ENCODE results near the gene C20orf204. TPM values are rescaled to one million over a fixed set of nuclear protein-coding genes. Genes with fewer than 3 reads are reported as not detected.

The C20orf204 gene
- total and polyA plus RNA-seq, 9 of the 15 experiments (the other 6 are each of a cell fraction or from before 2014, with no cell fraction given), result 0.11 to 1.1 (median 0.36) TPM; not detected in 2

DNA sequence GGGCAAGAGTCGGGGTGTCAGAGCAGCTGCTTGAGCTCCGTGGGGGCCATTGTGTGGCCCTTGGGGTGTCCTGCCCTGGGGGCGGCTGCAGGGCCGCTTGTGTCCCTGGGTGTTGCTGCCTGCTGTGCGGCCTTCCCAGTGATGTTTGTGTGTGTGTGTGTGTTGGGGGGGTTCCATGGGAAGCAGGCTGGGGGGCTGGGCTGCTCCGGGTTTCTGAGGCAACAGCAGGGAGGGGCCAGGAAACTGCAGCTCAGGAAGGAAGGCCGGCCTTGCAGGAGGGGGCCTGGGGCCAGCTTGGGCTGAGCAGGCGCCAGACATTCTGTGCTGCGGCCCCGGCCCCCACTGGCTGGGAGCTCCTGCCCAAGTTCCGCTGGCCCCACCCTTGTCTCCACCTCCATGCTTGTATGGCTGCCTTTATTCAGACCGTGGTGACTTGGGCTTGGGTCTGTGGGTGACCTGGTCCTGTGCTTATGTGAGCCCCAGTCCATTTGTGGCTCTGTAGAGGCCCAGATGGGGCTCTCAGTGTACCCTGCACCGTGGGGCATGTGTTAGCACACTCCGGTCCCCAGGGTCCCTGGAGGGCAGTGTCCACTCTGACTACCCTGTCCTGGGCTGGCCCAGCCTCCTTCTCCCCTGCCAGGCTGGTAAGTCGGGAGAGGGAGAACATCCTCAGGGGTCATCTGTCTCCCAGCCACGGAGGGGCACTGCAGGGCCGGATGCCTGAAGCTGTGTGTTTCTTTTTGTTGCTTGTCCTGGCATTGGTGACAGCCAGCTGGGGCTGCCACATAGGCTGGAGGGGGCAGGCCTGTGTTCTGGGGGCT is 18.1 kb downstream of the C20orf204 start:
- ChIA-PET CTCF (ENCODE audit: low intra/inter-chr PET ratio) (interaction anchor here (1.1 kb wide), 1 partner anchor 16 kb away, joined by 3 read pairs; no protein-coding TSS in a partner anchor), POLR2A (interaction anchor here (0.7 to 1.7 kb wide), 8 partner anchors 9 to 220 kb away, joined by 3 to 10 read pairs (median 4); partner anchors contain the start of genes RGS19 and TCEA2)
- in situ Hi-C loops (cut with MboI), result no loop called here
- ATAC-seq (peak; percentile 59), FAIRE-seq (peak; percentile 69), DNase-seq (ENCODE audit: extremely low read depth in 1 of 4, low spot score in 3 of 4) (peak; percentile 60 to 68 (median 62))
- 22% methylated on average over 14 of the region's 17 CpGs for WGBS (ENCODE audit: insufficient coverage, low coverage, missing lambda C conversion rate)
- H3K27me3 ChIP-seq (ENCODE audit: control insufficient read depth in 2 of 2, insufficient read depth in 2 of 2, low read length in 2 of 2), result no peaks in the 10 kb centered on the region
- peak overlapping the region; percentile 40 for H3K4me2 ChIP-seq (ENCODE audit: insufficient read depth, low read length)
- peak overlapping the region; percentile 61 for H3K27ac ChIP-seq (ENCODE audit: extremely low read depth, low read depth, low read length)
- H2AFZ ChIP-seq (ENCODE audit: low read depth, low read length), result peak overlapping the region; percentile 84
- H4K20me1 ChIP-seq (replicated peaks; ENCODE audit: control insufficient read depth, insufficient read depth, low read length), result no peaks in the 10 kb centered on the region
- no peaks in the 10 kb centered on the region for H3K79me2 ChIP-seq (ENCODE audit: control insufficient read depth, insufficient read depth, low read length)
- peaks cover 29 to 87% of the 10 kb centered on the region in 2 experiments for H3K4me1 ChIP-seq (replicated peaks in 1 of 2; ENCODE audit: control insufficient read depth in 2 of 2, insufficient read depth in 2 of 2, low read length in 2 of 2)
- no peaks in the 10 kb centered on the region for H3K9me3 ChIP-seq (replicated peaks; ENCODE audit: control insufficient read depth, insufficient read depth, low read depth, low read length)
- no TSS peak for BruUV-seq (replicated peaks)
- no peaks in the 10 kb centered on the region for H3K36me3 ChIP-seq (ENCODE audit: control insufficient read depth, insufficient read depth, low read length)
- intact Hi-C loops (cut with micrococcal nuclease), result loop anchor here (2.0 to 5.0 kb wide), 2 partner anchors 15 to 77 kb away; partner anchors contain the start of gene SAMD10
- no peak overlapping the region for H3K4me3 ChIP-seq
- H3K9ac ChIP-seq (ENCODE audit: insufficient read depth in 1 of 2, low read depth in 2 of 2, low read length in 2 of 2), result peak overlapping the region; percentile 42 to 90; a peak in 3 of 4 replicates
- H3K9me1 ChIP-seq (ENCODE audit: control insufficient read depth, insufficient read depth, low read length), result no peaks in the 10 kb centered on the region
- TF ChIP-seq CHAMP1 (IDR thresholded peaks at IDR 0.05) (no peak), E2F3 (CRISPR knock-in tag; IDR thresholded peaks at IDR 0.05) (no peak), TOE1 (IDR thresholded peaks at IDR 0.05; ENCODE audit: borderline replicate concordance) (no peak), TOE1 (CRISPR knock-in tag; IDR thresholded peaks at IDR 0.05; ENCODE audit: borderline replicate concordance, low read depth) (no peak), TSC22D4 (tag; IDR thresholded peaks at IDR 0.05) (no peak), CHD2 (IDR thresholded peaks at IDR 0.05; ENCODE audit: low read depth, low read length) (no peak), CREM (IDR thresholded peaks at IDR 0.05; ENCODE audit: low read depth) (0 out of 2 replicates have a peak, but pooled peaks have one; percentile 2), NRF1 (conservative IDR thresholded peaks at IDR 0.05 in 1 of 2, IDR thresholded peaks at IDR 0.05 in 1 of 2) (peak; percentile 74 to 79), YY1 (IDR thresholded peaks at IDR 0.05; ENCODE audit: borderline replicate concordance in 1 of 3, control insufficient read depth in 1 of 3, extremely low read depth in 1 of 3, insufficient read depth in 3 of 3, insufficient read length in 1 of 3, insufficient replicate concordance in 2 of 3, low read depth in 1 of 3, low read length in 2 of 3) (peak in 1 of 3 experiments; percentile 11), ZNF24 (IDR thresholded peaks at IDR 0.05) (no peak), PHF8 (IDR thresholded peaks at IDR 0.05; ENCODE audit: borderline replicate concordance, low read length) (peak; percentile 39; the same call in 1 of the 2 replicates), RAD21 (CRISPR knock-in tag; conservative IDR thresholded peaks at IDR 0.05 in 1 of 2, IDR thresholded peaks at IDR 0.05 in 1 of 2) (peak in 1 of 2 experiments; percentile 13; a peak in 1 of 4 replicates), HSF4 (CRISPR knock-in tag; IDR thresholded peaks at IDR 0.05; ENCODE audit: borderline replicate concordance) (no peak)
- TF ChIP-seq, protein P1, sequence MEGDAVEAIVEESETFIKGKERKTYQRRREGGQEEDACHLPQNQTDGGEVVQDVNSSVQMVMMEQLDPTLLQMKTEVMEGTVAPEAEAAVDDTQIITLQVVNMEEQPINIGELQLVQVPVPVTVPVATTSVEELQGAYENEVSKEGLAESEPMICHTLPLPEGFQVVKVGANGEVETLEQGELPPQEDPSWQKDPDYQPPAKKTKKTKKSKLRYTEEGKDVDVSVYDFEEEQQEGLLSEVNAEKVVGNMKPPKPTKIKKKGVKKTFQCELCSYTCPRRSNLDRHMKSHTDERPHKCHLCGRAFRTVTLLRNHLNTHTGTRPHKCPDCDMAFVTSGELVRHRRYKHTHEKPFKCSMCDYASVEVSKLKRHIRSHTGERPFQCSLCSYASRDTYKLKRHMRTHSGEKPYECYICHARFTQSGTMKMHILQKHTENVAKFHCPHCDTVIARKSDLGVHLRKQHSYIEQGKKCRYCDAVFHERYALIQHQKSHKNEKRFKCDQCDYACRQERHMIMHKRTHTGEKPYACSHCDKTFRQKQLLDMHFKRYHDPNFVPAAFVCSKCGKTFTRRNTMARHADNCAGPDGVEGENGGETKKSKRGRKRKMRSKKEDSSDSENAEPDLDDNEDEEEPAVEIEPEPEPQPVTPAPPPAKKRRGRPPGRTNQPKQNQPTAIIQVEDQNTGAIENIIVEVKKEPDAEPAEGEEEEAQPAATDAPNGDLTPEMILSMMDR (IDR thresholded peaks at IDR 0.05 in 2 of 3, conservative IDR thresholded peaks at IDR 0.05 in 1 of 3; ENCODE audit: insufficient read depth in 2 of 3, low read depth in 1 of 3, low read length in 3 of 3), result peak; percentile 34 to 53 (median 45); a peak in 4 of 6 replicates
